ENCODE results near the gene LACTBL1. TPM values are rescaled to one million over a fixed set of nuclear protein-coding genes. Genes with fewer than 3 reads are reported as not detected.
"Not testable (repeated sequence)": the region's sequence is repeated elsewhere in the genome, so short reads cannot be mapped to it uniquely, and the experiment has no call there.

LACTBL1 gene
- total and polyA plus RNA-seq, 4 donors, result not detected

DNA sequence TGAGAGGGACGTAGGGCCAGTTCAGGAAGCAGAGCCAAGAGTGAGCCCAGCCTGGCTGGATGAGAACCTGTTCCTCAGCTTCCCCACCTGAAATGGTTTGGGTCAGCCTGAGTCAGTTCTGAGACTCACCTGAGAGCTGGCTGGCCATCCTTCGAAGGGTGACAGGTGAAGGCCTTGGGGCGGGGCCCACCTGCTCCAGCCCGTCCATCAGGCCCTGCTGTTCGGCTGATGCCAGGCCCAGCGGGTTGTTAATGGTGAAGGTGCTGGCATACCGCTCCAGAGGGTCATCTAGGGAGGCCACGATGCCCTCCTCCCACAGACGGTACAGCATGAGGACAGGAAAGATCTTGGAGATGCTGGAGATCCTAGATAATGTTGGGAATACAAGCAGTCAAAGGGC lies 14.1 kb downstream of the LACTBL1 start:
- H3K9me3 ChIP-seq (ENCODE audit: control insufficient read depth, low read length), result no peaks in the 10 kb centered on the region
- H3K27ac ChIP-seq (ENCODE audit: low read depth in 1 of 2, low read length in 2 of 2), result no peak overlapping the region
- intact Hi-C loops (cut with DNase I), result no loop called here
- H3K27me3 ChIP-seq (ENCODE audit: control insufficient read depth in 1 of 2, insufficient read depth in 2 of 2, low read length in 1 of 2), result no peaks in the 10 kb centered on the region
- no peaks in the 10 kb centered on the region for H3K36me3 ChIP-seq (ENCODE audit: control insufficient read depth in 1 of 2, insufficient read depth in 2 of 2, low read length in 1 of 2)
- no peak overlapping the region for H3K4me3 ChIP-seq (ENCODE audit: low read length in 2 of 2)
- WGBS, 2 donors, result 87 to 93% methylated on average over 9 of the region's 9 CpGs
- ATAC-seq (ENCODE audit: low FRiP score) (no peak), DNase-seq (peak in 1 of 2 donors; percentile 63)
- H3K4me1 ChIP-seq (ENCODE audit: control insufficient read depth in 1 of 2, insufficient read depth in 2 of 2, low read length in 2 of 2), result no peaks in the 10 kb centered on the region

DNA sequence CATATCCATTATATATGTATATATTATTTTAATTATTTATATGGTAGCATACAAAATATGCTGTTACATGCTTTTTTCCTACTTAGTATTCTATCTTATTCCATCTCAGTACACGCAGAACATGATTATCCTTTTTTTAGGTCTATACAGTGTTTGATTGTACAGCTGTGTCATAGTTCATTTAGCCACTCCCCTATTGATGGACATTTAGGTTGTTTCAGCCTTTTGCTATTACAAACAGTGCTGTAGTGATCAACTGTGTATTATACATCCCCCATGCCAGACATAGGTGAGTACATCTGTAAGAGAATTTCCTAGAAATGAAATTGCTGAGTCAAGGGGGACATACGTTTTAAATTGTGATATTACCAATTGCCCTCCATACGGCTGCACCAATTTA lies 15.6 kb downstream of the LACTBL1 start:
- intact Hi-C loops (cut with DNase I), result no loop called here
- Histone ChIP-seq H3K4me3 (ENCODE audit: low read length in 2 of 2) (no peak overlapping the region), H3K27me3 (ENCODE audit: control insufficient read depth in 1 of 2, insufficient read depth in 2 of 2, low read length in 1 of 2) (no peaks in the 10 kb centered on the region), H3K4me1 (ENCODE audit: control insufficient read depth in 1 of 2, insufficient read depth in 2 of 2, low read length in 2 of 2) (no peaks in the 10 kb centered on the region), H3K27ac (ENCODE audit: low read depth in 1 of 2, low read length in 2 of 2) (no peak overlapping the region), H3K9me3 (ENCODE audit: control insufficient read depth, low read length) (no peaks in the 10 kb centered on the region), H3K36me3 (ENCODE audit: control insufficient read depth in 1 of 2, insufficient read depth in 2 of 2, low read length in 1 of 2) (no peaks in the 10 kb centered on the region)
- WGBS, 2 donors, result 69 to 71% methylated on average over 3 of the region's 3 CpGs
- DNase-seq (no peak), ATAC-seq (ENCODE audit: low FRiP score) (no peak)

DNA sequence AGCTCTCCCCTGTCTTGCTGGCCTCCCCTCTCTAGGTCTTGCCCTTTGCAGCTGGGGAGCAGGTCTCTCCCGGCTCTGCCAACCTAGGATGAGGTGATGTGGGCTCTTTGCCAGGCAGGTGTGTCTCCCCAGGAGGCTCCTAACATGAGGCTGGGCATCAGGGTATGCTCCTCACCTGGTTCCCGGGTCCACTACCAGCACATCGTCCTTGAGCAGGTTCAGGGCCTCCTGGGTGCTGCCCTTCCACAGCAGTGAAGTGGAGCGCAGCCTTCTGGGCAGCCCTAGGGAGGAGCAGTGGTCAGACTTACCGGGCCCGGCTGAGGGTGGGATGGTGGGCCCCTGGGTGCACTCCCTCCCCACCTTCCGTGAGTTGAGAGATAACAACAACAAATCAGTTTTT lies 17.5 kb downstream of the LACTBL1 start:
- H3K36me3 ChIP-seq (ENCODE audit: control insufficient read depth in 1 of 2, insufficient read depth in 2 of 2, low read length in 1 of 2), result no peaks in the 10 kb centered on the region
- intact Hi-C loops (cut with DNase I), result no loop called here
- H3K27me3 ChIP-seq (ENCODE audit: control insufficient read depth in 1 of 2, insufficient read depth in 2 of 2, low read length in 1 of 2), result no peaks in the 10 kb centered on the region
- DNase-seq (no peak), ATAC-seq (ENCODE audit: low FRiP score) (no peak)
- H3K27ac ChIP-seq (ENCODE audit: low read depth in 1 of 2, low read length in 2 of 2), result no peak overlapping the region
- WGBS, 2 donors, result 94 to 95% methylated on average over 7 of the region's 7 CpGs
- H3K4me1 ChIP-seq (ENCODE audit: control insufficient read depth in 1 of 2, insufficient read depth in 2 of 2, low read length in 2 of 2), result no peaks in the 10 kb centered on the region
- H3K4me3 ChIP-seq (ENCODE audit: low read length in 2 of 2), result no peak overlapping the region
- no peaks in the 10 kb centered on the region for H3K9me3 ChIP-seq (ENCODE audit: control insufficient read depth, low read length)

DNA sequence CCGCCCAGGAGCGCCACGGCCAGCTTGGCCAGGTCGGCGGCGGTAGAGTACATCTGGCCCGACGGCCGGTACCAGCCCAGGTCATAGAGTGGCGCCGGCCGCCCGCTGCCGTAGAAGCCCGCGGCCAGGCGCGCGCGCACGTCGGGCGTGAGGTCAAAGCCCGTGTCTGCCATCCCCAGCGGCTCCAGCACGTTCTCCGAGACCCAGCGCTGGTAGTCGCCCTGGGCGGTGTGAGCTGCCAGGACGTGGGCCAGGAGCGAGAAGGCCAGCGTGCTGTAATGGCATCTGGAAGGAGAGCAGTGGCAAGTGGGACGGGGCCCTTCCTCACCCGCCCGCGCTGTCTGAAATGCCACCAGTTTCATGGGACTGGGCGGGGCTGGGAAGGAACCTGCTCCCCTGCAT lies 18.9 kb downstream of the LACTBL1 start:
- Histone ChIP-seq H3K27me3 (ENCODE audit: control insufficient read depth in 1 of 2, insufficient read depth in 2 of 2, low read length in 1 of 2) (no peaks in the 10 kb centered on the region), H3K27ac (ENCODE audit: low read depth in 1 of 2, low read length in 2 of 2) (no peak overlapping the region), H3K36me3 (ENCODE audit: control insufficient read depth in 1 of 2, insufficient read depth in 2 of 2, low read length in 1 of 2) (no peaks in the 10 kb centered on the region), H3K4me1 (ENCODE audit: control insufficient read depth in 1 of 2, insufficient read depth in 2 of 2, low read length in 2 of 2) (no peaks in the 10 kb centered on the region), H3K9me3 (ENCODE audit: control insufficient read depth, low read length) (no peaks in the 10 kb centered on the region), H3K4me3 (ENCODE audit: low read length in 2 of 2) (no peak overlapping the region)
- 11 to 13% methylated on average over 36 to 38 of the region's 38 CpGs for WGBS, 2 donors
- DNase-seq (no peak), ATAC-seq (ENCODE audit: low FRiP score) (no peak)
- intact Hi-C loops (cut with DNase I), result no loop called here

DNA sequence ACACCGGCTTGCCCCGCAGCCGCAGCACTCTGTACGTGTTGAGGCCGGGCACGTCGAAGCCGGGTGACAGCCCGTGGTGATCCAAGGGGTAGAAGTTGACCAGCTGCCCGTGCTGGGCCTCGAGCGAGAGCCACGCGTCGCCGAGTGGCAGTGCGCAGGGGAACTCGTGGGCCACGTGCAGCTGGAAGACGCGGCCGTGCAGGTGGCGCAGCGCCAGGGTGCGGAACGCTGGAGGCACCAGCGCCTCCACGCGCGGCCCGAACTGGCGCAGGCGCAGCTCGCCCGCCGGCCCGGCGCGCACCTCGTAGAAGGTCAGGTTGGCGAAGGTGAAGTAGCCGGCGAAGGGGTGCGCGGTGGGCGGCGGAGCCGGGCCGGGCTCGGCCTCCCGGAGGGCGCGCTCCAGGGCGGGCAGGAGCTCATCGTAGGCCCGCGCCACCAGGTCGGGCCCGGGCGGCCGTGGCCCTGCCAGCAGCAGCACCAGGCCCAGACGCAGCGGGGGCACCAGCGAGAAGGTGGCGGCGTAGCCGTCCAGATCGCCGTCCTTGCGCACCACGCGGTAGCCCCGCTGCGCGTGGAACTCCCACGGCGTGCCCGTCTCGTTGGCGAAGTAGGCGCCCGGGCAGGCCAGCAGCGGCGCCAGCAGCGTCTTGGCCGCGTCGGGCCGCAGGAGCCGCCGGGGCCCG lies 19.5 kb downstream of the LACTBL1 start:
- ATAC-seq (ENCODE audit: low FRiP score) (peak; percentile 11), DNase-seq (no peak)
- no peaks in the 10 kb centered on the region for H3K27me3 ChIP-seq (ENCODE audit: control insufficient read depth in 1 of 2, insufficient read depth in 2 of 2, low read length in 1 of 2)
- no peak overlapping the region for H3K27ac ChIP-seq (ENCODE audit: low read depth in 1 of 2, low read length in 2 of 2)
- H3K9me3 ChIP-seq (ENCODE audit: control insufficient read depth, low read length), result no peaks in the 10 kb centered on the region
- H3K4me3 ChIP-seq (ENCODE audit: low read length in 2 of 2), result no peak overlapping the region
- H3K36me3 ChIP-seq (ENCODE audit: control insufficient read depth in 1 of 2, insufficient read depth in 2 of 2, low read length in 1 of 2), result no peaks in the 10 kb centered on the region
- WGBS, 2 donors, result 6 to 7% methylated on average over 69 to 92 of the region's 92 CpGs
- H3K4me1 ChIP-seq (ENCODE audit: control insufficient read depth in 1 of 2, insufficient read depth in 2 of 2, low read length in 2 of 2), result no peaks in the 10 kb centered on the region
- intact Hi-C loops (cut with DNase I), result no loop called here

DNA sequence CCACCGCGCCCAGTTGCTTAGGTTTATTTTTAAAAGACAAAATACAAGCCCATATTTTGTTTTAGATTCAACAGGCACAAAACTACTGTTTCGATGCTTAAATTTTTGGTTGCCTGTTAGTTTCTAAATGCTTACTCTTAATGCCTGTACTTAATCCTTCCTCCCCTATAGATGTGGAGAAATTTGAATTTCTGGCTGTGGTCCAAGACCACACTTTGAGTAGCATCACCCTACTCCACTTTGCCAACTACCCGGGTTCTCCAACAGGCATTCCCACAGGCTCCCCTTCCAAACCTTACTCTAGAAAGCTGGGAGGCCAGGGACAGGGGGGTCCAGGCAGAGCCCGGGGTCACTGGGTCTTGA lies 20.0 kb downstream of the LACTBL1 start:
- ATAC-seq (ENCODE audit: low FRiP score), result peak; percentile 26
- Histone ChIP-seq H3K4me1 (ENCODE audit: control insufficient read depth in 1 of 2, insufficient read depth in 2 of 2, low read length in 2 of 2) (no peaks in the 10 kb centered on the region), H3K36me3 (ENCODE audit: control insufficient read depth in 1 of 2, insufficient read depth in 2 of 2, low read length in 1 of 2) (no peaks in the 10 kb centered on the region), H3K27me3 (ENCODE audit: control insufficient read depth in 1 of 2, insufficient read depth in 2 of 2, low read length in 1 of 2) (no peaks in the 10 kb centered on the region), H3K4me3 (ENCODE audit: low read length in 2 of 2) (no peak overlapping the region), H3K27ac (ENCODE audit: low read depth in 1 of 2, low read length in 2 of 2) (no peak overlapping the region), H3K9me3 (ENCODE audit: control insufficient read depth, low read length) (peaks cover 2% of the 10 kb centered on the region)
- no peak for DNase-seq
- intact Hi-C loops (cut with DNase I), result no loop called here
- WGBS, 2 donors, result 77 to 82% methylated on average over 5 of the region's 5 CpGs

DNA sequence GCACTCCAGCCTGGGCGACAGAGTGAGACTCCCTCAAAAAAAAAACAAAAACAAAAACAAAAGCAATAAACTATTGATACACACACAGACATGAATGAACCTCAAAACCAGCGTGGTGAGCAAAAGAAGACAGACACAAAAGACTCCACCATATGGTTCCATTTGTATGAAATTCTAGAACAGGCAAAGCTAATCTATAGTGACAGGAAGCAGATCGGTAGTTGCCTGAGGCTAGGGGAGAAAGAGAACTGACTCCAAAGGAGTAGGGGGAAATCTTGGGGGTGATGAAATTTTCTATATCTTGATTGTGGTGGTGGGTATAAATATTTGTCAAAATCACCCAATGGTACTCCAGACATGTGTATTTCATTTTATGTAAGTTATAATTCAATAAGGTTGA lies 20.9 kb downstream of the LACTBL1 start:
- no peak for DNase-seq
- no peaks in the 10 kb centered on the region for H3K36me3 ChIP-seq (ENCODE audit: control insufficient read depth in 1 of 2, insufficient read depth in 2 of 2, low read length in 1 of 2)
- H3K4me1 ChIP-seq (ENCODE audit: control insufficient read depth in 1 of 2, insufficient read depth in 2 of 2, low read length in 2 of 2), result no peaks in the 10 kb centered on the region
- no peak for ATAC-seq (ENCODE audit: low FRiP score)
- WGBS, 2 donors, result 75% methylated on average over 3 of the region's 3 CpGs
- intact Hi-C loops (cut with DNase I), result no loop called here
- peaks cover 2% of the 10 kb centered on the region for H3K9me3 ChIP-seq (ENCODE audit: control insufficient read depth, low read length)
- H3K27me3 ChIP-seq (ENCODE audit: control insufficient read depth in 1 of 2, insufficient read depth in 2 of 2, low read length in 1 of 2), result no peaks in the 10 kb centered on the region
- H3K27ac ChIP-seq (ENCODE audit: low read depth in 1 of 2, low read length in 2 of 2), result no peak overlapping the region
- no peak overlapping the region for H3K4me3 ChIP-seq (ENCODE audit: low read length in 2 of 2)

DNA sequence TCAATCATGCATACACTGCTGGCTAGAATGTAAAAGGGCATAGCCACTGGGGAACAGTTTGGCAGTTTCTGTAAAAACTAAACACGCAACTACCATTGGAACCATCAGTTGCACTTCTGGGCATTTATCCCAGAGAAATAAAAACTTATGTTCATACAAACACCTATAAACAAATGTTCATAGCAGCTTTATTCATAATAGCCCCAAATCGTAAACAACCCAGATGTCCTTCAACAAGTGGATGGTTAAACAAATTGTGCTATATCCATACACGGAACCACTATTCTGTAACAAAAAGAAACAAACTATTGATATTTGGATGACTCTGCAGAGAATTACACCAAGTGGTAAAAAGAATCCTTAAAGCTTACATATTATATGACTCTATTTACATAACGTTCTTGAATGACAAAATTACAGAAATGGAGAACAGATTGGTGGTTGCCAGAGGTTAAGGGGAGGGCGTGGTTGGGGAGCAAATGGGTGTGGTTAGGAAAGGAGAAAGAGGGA lies 22.8 kb downstream of the LACTBL1 start:
- Histone ChIP-seq H3K27ac (ENCODE audit: low read depth in 1 of 2, low read length in 2 of 2) (no peak overlapping the region), H3K27me3 (ENCODE audit: control insufficient read depth in 1 of 2, insufficient read depth in 2 of 2, low read length in 1 of 2) (no peaks in the 10 kb centered on the region), H3K4me1 (ENCODE audit: control insufficient read depth in 1 of 2, insufficient read depth in 2 of 2, low read length in 2 of 2) (no peaks in the 10 kb centered on the region), H3K36me3 (ENCODE audit: control insufficient read depth in 1 of 2, insufficient read depth in 2 of 2, low read length in 1 of 2) (no peaks in the 10 kb centered on the region), H3K9me3 (ENCODE audit: control insufficient read depth, low read length) (peaks cover 2% of the 10 kb centered on the region), H3K4me3 (ENCODE audit: low read length in 2 of 2) (no peak overlapping the region)
- WGBS, 2 donors, result 38 to 50% methylated on average over 5 of the region's 5 CpGs
- ATAC-seq (ENCODE audit: low FRiP score) (no peak), DNase-seq (no peak)
- intact Hi-C loops (cut with DNase I), result no loop called here

DNA sequence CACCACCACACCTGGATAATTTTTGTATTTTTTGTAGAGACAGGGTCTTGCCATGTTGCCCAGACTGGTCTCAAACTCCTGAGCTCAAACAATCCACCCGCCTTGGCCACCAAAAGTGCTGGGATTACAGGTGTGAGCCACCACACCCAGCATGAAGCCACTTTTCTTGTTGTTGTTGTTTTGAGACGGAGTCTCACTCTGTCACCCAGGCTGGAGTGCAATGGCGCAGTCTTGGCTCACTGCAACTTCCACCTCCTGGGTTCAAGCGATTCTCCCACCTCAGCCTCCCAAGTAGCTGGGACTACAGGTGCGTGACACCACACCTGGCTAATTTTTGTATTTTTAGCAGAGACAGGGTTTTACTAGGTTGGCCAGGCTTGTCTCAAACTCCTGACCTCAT lies 27.5 kb downstream of the LACTBL1 start:
- H3K36me3 ChIP-seq (ENCODE audit: control insufficient read depth in 1 of 2, insufficient read depth in 2 of 2, low read length in 1 of 2); H3K9me3 ChIP-seq (ENCODE audit: control insufficient read depth, low read length); H3K4me1 ChIP-seq (ENCODE audit: control insufficient read depth in 1 of 2, insufficient read depth in 2 of 2, low read length in 2 of 2); H3K4me3 ChIP-seq (ENCODE audit: low read length in 2 of 2); H3K27ac ChIP-seq (ENCODE audit: low read depth in 1 of 2, low read length in 2 of 2); H3K27me3 ChIP-seq (ENCODE audit: control insufficient read depth in 1 of 2, insufficient read depth in 2 of 2, low read length in 1 of 2); DNase-seq; ATAC-seq (ENCODE audit: low FRiP score); intact Hi-C loops (cut with DNase I): not testable (repeated sequence)
- 78 to 95% methylated on average over 5 of the region's 5 CpGs for WGBS, 2 donors

All from aorta (tissue), 5 donors.